Gastrocnemius medialis (tissue), 4 donors: ENCODE measurements around the gene RNF223. TPM values are rescaled to one million over a fixed set of nuclear protein-coding genes. Genes with fewer than 3 reads are reported as not detected.
"Not testable (repeated sequence)": the region's sequence is repeated elsewhere in the genome, so short reads cannot be mapped to it uniquely, and the experiment has no call there.

ENCODE experiments used
- ATAC-seq, 2 donors: fragments of 150-250 bp; one replicate each; pipeline ENCODE4 v1.9.1; 2016
- DNase-seq, 2 donors: peaks; one replicate each; pipeline ENCODE4 v3.0.0-alpha.2; 2019
- H3K27ac ChIP-seq, 4 donors: fragments of 200-600 bp; sonication (generic); 1 replicate in 1 of 4; 2 replicates in 3 of 4; pipeline ENCODE4 v1.5.1; 2016 to 2018; ENCODE audit warnings: mild to moderate bottlenecking in 2 of 4, moderate library complexity in 1 of 4
- H3K27me3 ChIP-seq, 3 donors: fragments of 200-600 bp; sonication (generic) in 2 of 3; 1 replicate in 1 of 3; 2 replicates in 2 of 3; pipeline versions ENCODE4 v1.5.1 to v1.6.0; 2016 to 2019; ENCODE audit warnings: mild to moderate bottlenecking in 1 of 3, moderate library complexity in 1 of 3
- H3K36me3 ChIP-seq, 2 donors: fragments of 200-600 bp; sonication (generic) in 1 of 2; one replicate each; pipeline ENCODE4 v1.5.1; 2017 to 2018
- H3K4me1 ChIP-seq, 2 donors: fragments of 200-600 bp; sonication (generic) in 1 of 2; one replicate each; pipeline ENCODE4 v1.5.1; 2016 to 2017; ENCODE audit warnings: mild to moderate bottlenecking in 2 of 2
- H3K4me3 ChIP-seq, 4 donors: fragments of 200-600 bp; sonication (generic) in 3 of 4; 1 replicate in 1 of 4; 2 replicates in 3 of 4; pipeline ENCODE4 v1.5.1; 2016 to 2019; ENCODE audit warnings: mild to moderate bottlenecking in 2 of 4
- H3K9me3 ChIP-seq, 3 donors: fragments of 200-600 bp; sonication (generic) in 2 of 3; 1 replicate in 1 of 3; 2 replicates in 2 of 3; pipeline ENCODE4 v1.5.1; 2016 to 2019
- CTCF ChIP-seq, 5 experiments: fragments of 450-650 bp in 3 of 5; fragments of 200-600 bp in 2 of 5; sonication (generic) in 2 of 5; IDR thresholded peaks in 4 of 5; conservative IDR thresholded peaks in 1 of 5; 1 replicate in 4 of 5; 2 replicates in 1 of 5; pipeline ENCODE4 v1.5.1; 2016 to 2019; ENCODE audit warnings: antibody characterized with exemption in 5 of 5, mild to moderate bottlenecking in 3 of 5, moderate library complexity in 3 of 5
- POLR2A ChIP-seq, 2 donors: fragments of 450-650 bp; IDR thresholded peaks; one replicate each; pipeline ENCODE4 v1.6.1; 2017; ENCODE audit warnings: antibody characterized with exemption in 2 of 2, mild to moderate bottlenecking in 2 of 2, moderate library complexity in 2 of 2
- in situ Hi-C, 4 donors: fragments of 200-750 bp; cut with MboI; loops; one replicate each; pipeline versions ENCODE4 v1.15.0 to v1.8.0; 2017; ENCODE audit warnings: low sequenced_read_pairs in 4 of 4
- intact Hi-C: fragments of 100-400 bp; cut with DNase I; formaldehyde crosslinking; loops from one replicate; pipeline ENCODE4 v1.15.1; 2023; ENCODE audit warnings: low total_unique reads
- total RNA-seq, 4 donors: library from RNA; depleted of rRNA; stranded (reverse); fragments of >200 nt; gene quantifications; one replicate each; pipeline versions ENCODE4 v1.1.0 to v1.2.3, GENCODE V29; 2016

The RNF223 gene
- total RNA-seq, 4 donors from 2014 or later, result not detected

- Histone ChIP-seq H3K36me3 (no peaks in the 10 kb centered on the region), H3K4me1 (no peaks in the 10 kb centered on the region)
- ATAC-seq, result no peak
Measured at GRCh38 chr1:1101503-1101902, 27.4 kb upstream of the RNF223 start.

GRCh38 chr1:1100296-1100695 lies 26.2 kb upstream of the RNF223 start:
- intact Hi-C loops, result no loop called here
- TF ChIP-seq CTCF (IDR thresholded peaks at IDR 0.05 in 4 of 5, conservative IDR thresholded peaks at IDR 0.05 in 1 of 5) (no peak), POLR2A (IDR thresholded peaks at IDR 0.05) (no peak)
- Histone ChIP-seq H3K27ac (no peak overlapping the region), H3K27me3 (no peaks in the 10 kb centered on the region), H3K4me3 (no peak overlapping the region), H3K36me3 (no peaks in the 10 kb centered on the region), H3K9me3 (no peaks in the 10 kb centered on the region), H3K4me1 (no peaks in the 10 kb centered on the region)
- ATAC-seq (no peak), DNase-seq (no peak)
- in situ Hi-C loops, result loop anchor here in 1 of 4 donors (25.0 kb wide), 1 partner anchor 162 kb away; the partner anchor contains the start of gene UBE2J2

More at GRCh38 chr1:1101503-1101902, 27.4 kb upstream of the RNF223 start:
- TF ChIP-seq CTCF (IDR thresholded peaks at IDR 0.05 in 4 of 5, conservative IDR thresholded peaks at IDR 0.05 in 1 of 5) (no peak), POLR2A (IDR thresholded peaks at IDR 0.05) (no peak)
- no peaks in the 10 kb centered on the region for H3K27me3 ChIP-seq
- DNase-seq, result no peak
- no peak overlapping the region for H3K4me3 ChIP-seq
- H3K27ac ChIP-seq, result no peak overlapping the region
- H3K9me3 ChIP-seq, result no peaks in the 10 kb centered on the region
- in situ Hi-C loops, result loop anchor here in 1 of 4 donors (25.0 kb wide), 1 partner anchor 161 kb away; the partner anchor contains the start of gene UBE2J2
- intact Hi-C loops, result no loop called here

GRCh38 chr1:1099506-1100183 lies 25.5 kb upstream of the RNF223 start:
- ATAC-seq (no peak), DNase-seq (no peak)
- Histone ChIP-seq H3K4me3 (no peak overlapping the region), H3K36me3 (no peaks in the 10 kb centered on the region), H3K27ac (no peak overlapping the region), H3K4me1 (no peaks in the 10 kb centered on the region), H3K27me3 (no peaks in the 10 kb centered on the region), H3K9me3 (no peaks in the 10 kb centered on the region)
- intact Hi-C loops (no loop called here), in situ Hi-C loops (loop anchor here in 1 of 4 donors (25.0 kb wide), 1 partner anchor 163 kb away; the partner anchor contains the start of gene UBE2J2)
- TF ChIP-seq CTCF (IDR thresholded peaks at IDR 0.05 in 4 of 5, conservative IDR thresholded peaks at IDR 0.05 in 1 of 5) (no peak), POLR2A (IDR thresholded peaks at IDR 0.05) (no peak)

- in situ Hi-C loops, result no loop called here
- H3K27ac ChIP-seq, result no peak overlapping the region
- no peaks in the 10 kb centered on the region for H3K36me3 ChIP-seq
- no peak for TF ChIP-seq CTCF (IDR thresholded peaks at IDR 0.05 in 4 of 5, conservative IDR thresholded peaks at IDR 0.05 in 1 of 5)
- no peak for TF ChIP-seq POLR2A (IDR thresholded peaks at IDR 0.05)
- DNase-seq, result no peak
- intact Hi-C loops, result no loop called here
- H3K4me3 ChIP-seq, result no peak overlapping the region
- ATAC-seq, result no peak
- H3K9me3 ChIP-seq, result no peaks in the 10 kb centered on the region
- H3K4me1 ChIP-seq, result no peaks in the 10 kb centered on the region
- H3K27me3 ChIP-seq, result no peaks in the 10 kb centered on the region
Measured at GRCh38 chr1:1098681-1099421, 24.7 kb upstream of the RNF223 start.

- intact Hi-C loops, H3K4me1 ChIP-seq, H3K9me3 ChIP-seq, H3K36me3 ChIP-seq, H3K27me3 ChIP-seq, H3K27ac ChIP-seq, H3K4me3 ChIP-seq, in situ Hi-C loops, ATAC-seq, DNase-seq: not testable (repeated sequence)
Measured at GRCh38 chr1:1096136-1096535, 22.0 kb upstream of the RNF223 start.
